Mesenchymal stem cell (in vitro differentiated cells and primary cell): ENCODE data around the gene RPS15.

Experiments used
- DNase-seq: peaks from one replicate; pipeline ENCODE4 v3.0.0-alpha.2; 2013
- H2AFZ ChIP-seq: one replicate; pipeline ENCODE4 v1.6.1; 2013; ENCODE audit warnings: low read depth, mild to moderate bottlenecking, control low read depth, inconsistent platforms, low read length, moderate library complexity
- H2AK5ac ChIP-seq: 2 replicates; pipeline ENCODE4 v1.6.1; 2013; ENCODE audit warnings: low read length, moderate library complexity, mild to moderate bottlenecking, inconsistent platforms; ENCODE audit not compliant: severe bottlenecking
- H2BK120ac ChIP-seq: one replicate; pipeline ENCODE4 v1.6.1; 2013; ENCODE audit warnings: low read depth, mild to moderate bottlenecking, inconsistent platforms, low read length, moderate library complexity
- H2BK12ac ChIP-seq, 2 experiments: one replicate each; pipeline ENCODE4 v1.6.1; 2013; ENCODE audit warnings: inconsistent platforms in 2 of 2, low read length in 2 of 2, mild to moderate bottlenecking in 2 of 2, moderate library complexity in 2 of 2, control low read depth in 1 of 2
- H2BK15ac ChIP-seq: one replicate; pipeline ENCODE4 v1.6.1; 2013; ENCODE audit warnings: mild to moderate bottlenecking, low read depth, inconsistent platforms; ENCODE audit not compliant: poor library complexity, severe bottlenecking
- H2BK5ac ChIP-seq: 2 replicates; pipeline ENCODE4 v1.6.1; 2013; ENCODE audit warnings: low read depth, mild to moderate bottlenecking, low read length, control low read depth, inconsistent platforms; ENCODE audit not compliant: poor library complexity, severe bottlenecking
- H3K14ac ChIP-seq, 2 experiments: one replicate each; pipeline ENCODE4 v1.6.1; 2013; ENCODE audit warnings: inconsistent platforms in 2 of 2, low read length in 2 of 2, control low read depth in 1 of 2, mild to moderate bottlenecking in 1 of 2, moderate library complexity in 1 of 2
- H3K18ac ChIP-seq, 2 experiments: one replicate each; pipeline ENCODE4 v1.6.1; 2013; ENCODE audit warnings: inconsistent platforms in 2 of 2, low read length in 2 of 2, control low read depth in 1 of 2, low read depth in 1 of 2, mild to moderate bottlenecking in 1 of 2
- H3K23ac ChIP-seq, 2 experiments: one replicate each; pipeline ENCODE4 v1.6.1; 2013; ENCODE audit warnings: inconsistent platforms in 2 of 2, low read length in 2 of 2, mild to moderate bottlenecking in 2 of 2, moderate library complexity in 2 of 2, control low read depth in 1 of 2
- H3K27ac ChIP-seq: 2 replicates; pipeline ENCODE4 v1.5.1; 2013; ENCODE audit warnings: mild to moderate bottlenecking, moderate library complexity, low read length, control low read depth, inconsistent platforms; ENCODE audit not compliant: poor library complexity, severe bottlenecking
- H3K27me3 ChIP-seq, 2 experiments: 2 replicates each; pipeline versions ENCODE4 v1.6.1 to v1.7.0; 2013; ENCODE audit warnings: low read length in 2 of 2, mild to moderate bottlenecking in 2 of 2, moderate library complexity in 2 of 2, control low read depth in 1 of 2, inconsistent platforms in 1 of 2; ENCODE audit not compliant: control insufficient read depth in 1 of 2, insufficient read depth in 1 of 2
- H3K36me3 ChIP-seq, 2 experiments: 2 replicates each; pipeline versions ENCODE4 v1.6.1 to v1.7.0; 2013; ENCODE audit warnings: low read length in 2 of 2, control low read depth in 1 of 2, inconsistent platforms in 1 of 2, low read depth in 1 of 2, mild to moderate bottlenecking in 1 of 2; ENCODE audit not compliant: insufficient read depth in 2 of 2, control insufficient read depth in 1 of 2
- H3K4ac ChIP-seq, 2 experiments: one replicate each; pipeline ENCODE4 v1.6.1; 2013; ENCODE audit warnings: inconsistent platforms in 2 of 2, low read length in 2 of 2, mild to moderate bottlenecking in 2 of 2, moderate library complexity in 2 of 2, control low read depth in 1 of 2, low read depth in 1 of 2
- H3K4me1 ChIP-seq: 2 replicates; pipeline ENCODE4 v1.6.1; 2013; ENCODE audit warnings: low read depth, low read length, control low read depth; ENCODE audit not compliant: control insufficient read depth, insufficient read depth
- H3K4me2 ChIP-seq: 2 replicates; pipeline ENCODE4 v1.6.1; 2013; ENCODE audit warnings: low read length, mild to moderate bottlenecking, inconsistent platforms; ENCODE audit not compliant: poor library complexity, severe bottlenecking
- H3K4me3 ChIP-seq, 2 experiments: 2 replicates each; pipeline versions ENCODE4 v1.5.1 to v1.7.0; 2013; ENCODE audit warnings: low read length in 2 of 2, mild to moderate bottlenecking in 2 of 2, control low read depth in 1 of 2, low read depth in 1 of 2; ENCODE audit not compliant: insufficient read depth in 1 of 2
- H3K79me1 ChIP-seq: replicated peaks from 2 replicates; pipeline ENCODE4 v1.6.1; 2013; ENCODE audit warnings: mild to moderate bottlenecking, control low read depth, low read length, inconsistent platforms; ENCODE audit not compliant: poor library complexity, severe bottlenecking
- H3K9ac ChIP-seq: 2 replicates; pipeline ENCODE4 v1.7.0; 2013; ENCODE audit warnings: mild to moderate bottlenecking, low read length, moderate library complexity
- H3K9me3 ChIP-seq: 2 replicates; pipeline ENCODE4 v1.7.0; 2013; ENCODE audit warnings: mild to moderate bottlenecking, low read length; ENCODE audit not compliant: control insufficient read depth
- H4K8ac ChIP-seq: one replicate; pipeline ENCODE4 v1.6.1; 2013; ENCODE audit warnings: inconsistent platforms, mild to moderate bottlenecking, low read length, moderate library complexity
- H4K91ac ChIP-seq: one replicate; pipeline ENCODE4 v1.6.1; 2013; ENCODE audit warnings: mild to moderate bottlenecking, low read length, inconsistent platforms
- WGBS: methylation state at CpG from one replicate; pipeline ENCODE4 v1.1.7; 2013; ENCODE audit warnings: mixed read lengths; 5-methylcytosine and 5-hydroxymethylcytosine counted together

RPS15 gene

GRCh38 chr19:1408300-1409203, 29.6 kb upstream of the RPS15 start:
- peak; percentile 66 for DNase-seq
- H3K4me2 ChIP-seq = peak overlapping the region; percentile 93
- H3K4me3 ChIP-seq = peak overlapping the region; percentile 78 to 92
- no peaks in the 10 kb centered on the region for H3K79me1 ChIP-seq
- no peaks in the 10 kb centered on the region for H3K9me3 ChIP-seq
- peaks cover 51% of the 10 kb centered on the region for H3K4me1 ChIP-seq
- peak overlapping the region; percentile 59 for H4K91ac ChIP-seq
- peak overlapping the region; percentile 68 to 90 for H3K18ac ChIP-seq
- peak overlapping the region; percentile 68 to 98 for H3K14ac ChIP-seq
- no peak overlapping the region for H2AFZ ChIP-seq
- peak overlapping the region in 1 of 2 experiments; percentile 38 for H2BK12ac ChIP-seq
- H3K36me3 ChIP-seq = peaks cover 7 to 23% of the 10 kb centered on the region in 2 experiments
- peak overlapping the region; percentile 75 for H2BK5ac ChIP-seq
- peak overlapping the region; percentile 56 for H4K8ac ChIP-seq
- 1% methylated on average over 40 of the region's 69 CpGs for WGBS
- H2BK120ac ChIP-seq = peak overlapping the region; percentile 97
- H2BK15ac ChIP-seq = peak overlapping the region; percentile 40
- peak overlapping the region; percentile 82 to 96 for H3K4ac ChIP-seq
- H3K27me3 ChIP-seq = no peaks in the 10 kb centered on the region
- peak overlapping the region; percentile 93 for H3K9ac ChIP-seq
- H2AK5ac ChIP-seq = peak overlapping the region; percentile 63
- peak overlapping the region; percentile 63 for H3K27ac ChIP-seq
- peak overlapping the region; percentile 64 to 75 for H3K23ac ChIP-seq

GRCh38 chr19:1409204-1410005, 28.8 kb upstream of the RPS15 start:
- H3K9ac ChIP-seq = peak overlapping the region; percentile 93
- 89% methylated on average over 33 of the region's 33 CpGs for WGBS
- H2BK12ac ChIP-seq = peak overlapping the region; percentile 14 to 37

GRCh38 chr19:1410136-1410786, 27.9 kb upstream of the RPS15 start:
- Histone ChIP-seq H3K4me2 (peak overlapping the region; percentile 24), H4K8ac (no peak overlapping the region), H3K4ac (no peak overlapping the region), H2BK12ac (no peak overlapping the region), H3K23ac (peak overlapping the region in 1 of 2 experiments; percentile 70), H4K91ac (no peak overlapping the region), H3K36me3 (peaks cover 10 to 27% of the 10 kb centered on the region in 2 experiments), H3K9me3 (no peaks in the 10 kb centered on the region), H3K4me1 (peaks cover 58% of the 10 kb centered on the region), H2BK5ac (peak overlapping the region; percentile 35), H3K27me3 (no peaks in the 10 kb centered on the region), H2AK5ac (peak overlapping the region; percentile 49), H3K27ac (peak overlapping the region; percentile 73), H3K4me3 (peak overlapping the region; percentile 5 to 92), H2BK15ac (no peak overlapping the region), H3K79me1 (no peaks in the 10 kb centered on the region), H3K9ac (peak overlapping the region; percentile 93), H3K18ac (peak overlapping the region in 1 of 2 experiments; percentile 41), H2AFZ (no peak overlapping the region), H2BK120ac (no peak overlapping the region), H3K14ac (peak overlapping the region in 1 of 2 experiments; percentile 92)
- WGBS = 94% methylated on average over 23 of the region's 23 CpGs
- peak; percentile 30 for DNase-seq

More at GRCh38 chr19:1409204-1410005, 28.8 kb upstream of the RPS15 start:
- peak overlapping the region; percentile 59 to 96 for H3K4ac ChIP-seq
- DNase-seq = no peak
- peak overlapping the region; percentile 78 to 92 for H3K4me3 ChIP-seq
- H3K23ac ChIP-seq = peak overlapping the region in 1 of 2 experiments; percentile 68
- no peak overlapping the region for H2BK5ac ChIP-seq
- H4K8ac ChIP-seq = peak overlapping the region; percentile 24
- peaks cover 53% of the 10 kb centered on the region for H3K4me1 ChIP-seq
- H4K91ac ChIP-seq = peak overlapping the region; percentile 59
- no peak overlapping the region for H2AFZ ChIP-seq
- no peaks in the 10 kb centered on the region for H3K27me3 ChIP-seq
- peak overlapping the region in 1 of 2 experiments; percentile 68 for H3K14ac ChIP-seq
- peak overlapping the region; percentile 48 for H3K27ac ChIP-seq
- H2BK15ac ChIP-seq = peak overlapping the region; percentile 12
- H3K9me3 ChIP-seq = no peaks in the 10 kb centered on the region
- H3K36me3 ChIP-seq = peaks cover 10 to 27% of the 10 kb centered on the region in 2 experiments
- H2AK5ac ChIP-seq = peak overlapping the region; percentile 63
- H3K18ac ChIP-seq = peak overlapping the region in 1 of 2 experiments; percentile 67
- peak overlapping the region; percentile 93 for H3K4me2 ChIP-seq
- H3K79me1 ChIP-seq = no peaks in the 10 kb centered on the region
- no peak overlapping the region for H2BK120ac ChIP-seq
